CD4-positive, CD25-positive, alpha-beta regulatory T cell (primary cell): ENCODE measurements around the gene ATP2B2. TPM values are rescaled to one million over a fixed set of nuclear protein-coding genes. Genes with fewer than 3 reads are reported as not detected.

Experiments used
- ATAC-seq, 2 donors: fragments of 150-1000 bp; cut with Tn5 transposase; one replicate each; pipeline ENCODE4 v1.10.0; 2021; ENCODE audit warnings: low read depth in 2 of 2, moderate number of reproducible peaks in 2 of 2, moderate library complexity in 1 of 2
- DNase-seq, 3 donors: peaks; one replicate each; pipeline versions ENCODE4 v3.0.0 to v3.0.0-alpha.2; 2012 to 2022; ENCODE audit warnings: mixed read lengths in 1 of 3
- H3K27ac ChIP-seq: one replicate; pipeline ENCODE4 v1.7.0; 2013; ENCODE audit warnings: mild to moderate bottlenecking, low read length; ENCODE audit not compliant: insufficient read depth, poor library complexity, severe bottlenecking
- H3K27me3 ChIP-seq: one replicate; pipeline ENCODE4 v1.7.0; 2013; ENCODE audit warnings: low read length; ENCODE audit not compliant: control insufficient read depth, insufficient read depth
- H3K36me3 ChIP-seq: one replicate; pipeline ENCODE4 v1.7.0; 2013; ENCODE audit warnings: mild to moderate bottlenecking, low read length, moderate library complexity; ENCODE audit not compliant: control insufficient read depth, insufficient read depth
- H3K4me1 ChIP-seq: 2 replicates; pipeline ENCODE4 v1.7.0; 2013; ENCODE audit warnings: mild to moderate bottlenecking, low read length; ENCODE audit not compliant: insufficient read depth, control insufficient read depth, poor library complexity, severe bottlenecking
- H3K4me3 ChIP-seq: one replicate; pipeline ENCODE4 v1.7.0; 2013; ENCODE audit warnings: low read depth, mild to moderate bottlenecking, low read length, moderate library complexity
- H3K9me3 ChIP-seq, 2 experiments: 1 replicate in 1 of 2; 2 replicates in 1 of 2; pipeline ENCODE4 v1.7.0; 2013; ENCODE audit warnings: low read length in 2 of 2, mild to moderate bottlenecking in 1 of 2, moderate library complexity in 1 of 2; ENCODE audit not compliant: control insufficient read depth in 2 of 2
- H3K27ac Mint-ChIP-seq, 3 donors: one replicate each; pipeline ENCODE4 v1.8.0; 2020 to 2022; ENCODE audit warnings: mild to moderate bottlenecking in 3 of 3, mixed read lengths in 3 of 3, moderate library complexity in 2 of 3
- H3K27me3 Mint-ChIP-seq: one replicate; pipeline ENCODE4 v1.8.0; 2022; ENCODE audit warnings: mild to moderate bottlenecking, mixed read lengths
- H3K36me3 Mint-ChIP-seq: one replicate; pipeline ENCODE4 v1.8.0; 2020; ENCODE audit warnings: mixed read lengths
- H3K4me1 Mint-ChIP-seq, 4 donors: one replicate each; pipeline ENCODE4 v1.8.0; 2020 to 2022; ENCODE audit warnings: mixed read lengths in 4 of 4, mild to moderate bottlenecking in 1 of 4
- H3K4me3 Mint-ChIP-seq, 4 donors: one replicate each; pipeline ENCODE4 v1.8.0; 2020 to 2022; ENCODE audit warnings: mild to moderate bottlenecking in 4 of 4, mixed read lengths in 4 of 4, moderate library complexity in 3 of 4
- H3K9me3 Mint-ChIP-seq, 7 donors: one replicate each; pipeline ENCODE4 v1.8.0; 2020 to 2022; ENCODE audit warnings: mixed read lengths in 7 of 7, mild to moderate bottlenecking in 3 of 7, moderate library complexity in 2 of 7
- polyA plus RNA-seq, 4 donors: library from polyadenylated mRNA; unstranded; fragments of 300-500 nt; fragmentation: Illumina TruSeq; gene quantifications; one replicate each; pipeline ENCODE4 v1.2.3, GENCODE V29; 2021
- total RNA-seq: library from RNA; stranded (reverse); gene quantifications from one replicate; pipeline ENCODE4 v1.2.3, GENCODE V29; 2022

ATP2B2 gene
- total and polyA plus RNA-seq, 5 donors from 2014 or later, result 0.13 TPM; not detected in 4

GRCh38 chr3:10289077-10289476, 216.3 kb downstream of the ATP2B2 start:
- Mint-ChIP-seq H3K27me3 (no peaks in the 10 kb centered on the region), H3K4me1 (peaks cover 12 to 30% (median 17%) of the 10 kb centered on the region in 4 donors), H3K27ac (no peak overlapping the region), H3K9me3 (no peaks in the 10 kb centered on the region), H3K36me3 (peaks cover 3% of the 10 kb centered on the region), H3K4me3 (no peak overlapping the region)
- H3K4me1 ChIP-seq, result peaks cover 12% of the 10 kb centered on the region
- H3K4me3 ChIP-seq, result no peak overlapping the region
- no peaks in the 10 kb centered on the region for H3K27me3 ChIP-seq
- DNase-seq (no peak), ATAC-seq (no peak)
- H3K27ac ChIP-seq, result no peak overlapping the region
- H3K36me3 ChIP-seq, result peaks cover 25% of the 10 kb centered on the region
- H3K9me3 ChIP-seq, result no peaks in the 10 kb centered on the region

DNA sequence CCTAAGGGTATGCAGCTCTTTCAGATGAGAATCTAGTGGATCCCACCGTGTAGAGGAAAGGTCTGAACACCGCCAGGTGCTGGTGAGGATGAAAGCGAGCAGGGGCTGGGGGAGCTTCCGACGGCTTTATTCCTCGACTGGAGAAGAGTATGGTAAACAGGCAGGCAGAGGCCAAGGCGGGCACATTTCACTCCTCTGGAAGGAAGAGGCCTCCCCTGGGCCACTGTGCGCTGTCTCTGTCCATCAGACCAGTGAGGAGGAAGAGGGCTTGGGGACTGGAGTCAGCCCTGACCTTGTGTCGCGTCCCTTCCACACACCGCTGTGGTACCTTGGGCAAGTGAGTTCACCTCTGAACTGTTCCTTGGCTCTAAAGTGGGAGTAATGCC, 216.8 kb downstream of the ATP2B2 start:
- Histone ChIP-seq H3K4me1 (peaks cover 17% of the 10 kb centered on the region), H3K9me3 (no peaks in the 10 kb centered on the region), H3K27ac (no peak overlapping the region), H3K27me3 (no peaks in the 10 kb centered on the region), H3K36me3 (peaks cover 27% of the 10 kb centered on the region), H3K4me3 (no peak overlapping the region)
- no peaks in the 10 kb centered on the region for H3K9me3 Mint-ChIP-seq
- peaks cover 12 to 35% (median 20%) of the 10 kb centered on the region in 4 donors for H3K4me1 Mint-ChIP-seq
- H3K4me3 Mint-ChIP-seq, result no peak overlapping the region
- ATAC-seq (no peak), DNase-seq (no peak)
- H3K27ac Mint-ChIP-seq, result no peak overlapping the region
- H3K36me3 Mint-ChIP-seq, result peaks cover 3% of the 10 kb centered on the region
- H3K27me3 Mint-ChIP-seq, result no peaks in the 10 kb centered on the region

- peak overlapping the region in 2 of 3 donors; percentile 36 to 52 for H3K27ac Mint-ChIP-seq
- peaks cover 3% of the 10 kb centered on the region for H3K36me3 Mint-ChIP-seq
- H3K36me3 ChIP-seq, result peaks cover 32% of the 10 kb centered on the region
Observed at GRCh38 chr3:10287936-10288574, 217.3 kb downstream of the ATP2B2 start.

DNA sequence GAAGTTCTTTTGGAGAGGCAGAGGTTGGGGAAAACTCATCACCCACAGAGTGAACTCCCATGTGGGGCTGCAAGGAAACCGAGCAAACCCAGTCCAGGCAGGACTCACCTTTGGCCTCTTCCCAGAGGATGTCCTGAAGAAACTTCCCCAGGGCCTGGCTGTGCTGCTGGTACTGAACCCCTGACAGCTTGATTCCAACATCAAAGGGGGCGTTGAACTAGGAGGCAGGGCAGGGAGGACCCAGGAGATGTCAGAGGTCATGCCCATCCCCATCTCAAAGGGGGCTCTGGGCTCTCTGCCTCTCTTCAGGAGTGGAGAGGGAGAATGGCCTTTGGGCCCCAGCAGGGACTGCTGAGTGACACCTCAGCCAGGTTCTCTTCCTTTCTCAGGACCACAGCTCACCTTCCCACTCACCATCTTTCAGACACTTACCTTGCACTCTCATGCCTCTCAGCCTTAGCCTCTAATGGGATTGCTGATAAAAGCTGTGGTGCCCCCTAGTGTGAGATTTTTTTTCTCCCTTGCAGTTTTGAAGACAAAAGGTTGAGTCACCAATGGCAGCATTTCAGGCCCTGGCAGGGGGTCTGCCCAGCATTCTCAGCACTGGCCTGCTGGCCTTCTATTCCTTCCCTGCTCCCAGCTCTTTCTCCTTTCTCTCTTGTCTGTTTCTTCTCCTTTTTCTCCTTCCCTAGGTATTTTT, 218.6 kb downstream of the ATP2B2 start:
- Mint-ChIP-seq H3K27me3 (no peaks in the 10 kb centered on the region), H3K27ac (peak overlapping the region in 2 of 3 donors; percentile 32 to 59), H3K4me1 (peaks cover 12 to 34% (median 22%) of the 10 kb centered on the region in 4 donors), H3K4me3 (no peak overlapping the region), H3K9me3 (no peaks in the 10 kb centered on the region), H3K36me3 (no peaks in the 10 kb centered on the region)
- no peak overlapping the region for H3K27ac ChIP-seq
- H3K27me3 ChIP-seq, result no peaks in the 10 kb centered on the region
- H3K4me3 ChIP-seq, result no peak overlapping the region
- H3K9me3 ChIP-seq, result no peaks in the 10 kb centered on the region
- ATAC-seq, result no peak
- peaks cover 35% of the 10 kb centered on the region for H3K36me3 ChIP-seq
- peak in 2 of 3 donors; percentile 11 to 70 for DNase-seq
- peaks cover 18% of the 10 kb centered on the region for H3K4me1 ChIP-seq

More at GRCh38 chr3:10287936-10288574, 217.3 kb downstream of the ATP2B2 start:
- Histone ChIP-seq H3K4me1 (peaks cover 18% of the 10 kb centered on the region), H3K27me3 (no peaks in the 10 kb centered on the region), H3K4me3 (no peak overlapping the region), H3K9me3 (no peaks in the 10 kb centered on the region), H3K27ac (no peak overlapping the region)
- DNase-seq, result no peak
- peaks cover 12 to 36% (median 23%) of the 10 kb centered on the region in 4 donors for H3K4me1 Mint-ChIP-seq
- no peak overlapping the region for H3K4me3 Mint-ChIP-seq
- ATAC-seq, result no peak
- H3K9me3 Mint-ChIP-seq, result no peaks in the 10 kb centered on the region
- no peaks in the 10 kb centered on the region for H3K27me3 Mint-ChIP-seq

- H3K27ac ChIP-seq, result no peak overlapping the region
Observed at GRCh38 chr3:10286133-10286524, 219.3 kb downstream of the ATP2B2 start.

GRCh38 chr3:10285272-10286132, 219.9 kb downstream of the ATP2B2 start:
- Mint-ChIP-seq H3K9me3 (no peaks in the 10 kb centered on the region), H3K36me3 (no peaks in the 10 kb centered on the region), H3K4me3 (no peak overlapping the region), H3K27ac (peak overlapping the region; percentile 54 to 91 (median 85)), H3K27me3 (no peaks in the 10 kb centered on the region), H3K4me1 (peaks cover 11 to 34% (median 19%) of the 10 kb centered on the region in 4 donors)
- Histone ChIP-seq H3K27ac (peak overlapping the region; percentile 8), H3K4me3 (no peak overlapping the region), H3K4me1 (peaks cover 18% of the 10 kb centered on the region), H3K9me3 (no peaks in the 10 kb centered on the region), H3K27me3 (no peaks in the 10 kb centered on the region), H3K36me3 (peaks cover 43% of the 10 kb centered on the region)
- no peak for ATAC-seq
- DNase-seq, result no peak

More at GRCh38 chr3:10286133-10286524, 219.3 kb downstream of the ATP2B2 start:
- Mint-ChIP-seq H3K27ac (peak overlapping the region in 1 of 3 donors; percentile 85), H3K4me1 (peaks cover 11 to 34% (median 19%) of the 10 kb centered on the region in 4 donors), H3K4me3 (no peak overlapping the region), H3K27me3 (no peaks in the 10 kb centered on the region), H3K36me3 (no peaks in the 10 kb centered on the region), H3K9me3 (no peaks in the 10 kb centered on the region)
- Histone ChIP-seq H3K9me3 (no peaks in the 10 kb centered on the region), H3K4me1 (peaks cover 18% of the 10 kb centered on the region), H3K36me3 (peaks cover 36% of the 10 kb centered on the region), H3K4me3 (no peak overlapping the region), H3K27me3 (no peaks in the 10 kb centered on the region)
- ATAC-seq (no peak), DNase-seq (no peak)

GRCh38 chr3:10284496-10284895, 220.9 kb downstream of the ATP2B2 start:
- H3K9me3 Mint-ChIP-seq, result no peaks in the 10 kb centered on the region
- no peaks in the 10 kb centered on the region for H3K36me3 Mint-ChIP-seq
- Histone ChIP-seq H3K36me3 (peaks cover 51% of the 10 kb centered on the region), H3K27me3 (no peaks in the 10 kb centered on the region), H3K4me3 (no peak overlapping the region), H3K9me3 (no peaks in the 10 kb centered on the region), H3K27ac (peak overlapping the region; percentile 34), H3K4me1 (peaks cover 18% of the 10 kb centered on the region)
- ATAC-seq (peak in 1 of 2 donors; percentile 40), DNase-seq (peak in 2 of 3 donors; percentile 8 to 19)
- H3K4me1 Mint-ChIP-seq, result peaks cover 12 to 38% (median 21%) of the 10 kb centered on the region in 4 donors
- H3K27ac Mint-ChIP-seq, result peak overlapping the region; percentile 77 to 91 (median 85)
- H3K27me3 Mint-ChIP-seq, result no peaks in the 10 kb centered on the region
- H3K4me3 Mint-ChIP-seq, result no peak overlapping the region
